ENCODE results near the gene CABS1.

The CABS1 gene

GRCh38 chr4:70372760-70373159 is 38.0 kb downstream of the CABS1 start:
- DNase-seq (ENCODE audit: low read depth, low spot score): no peak
- no peak overlapping the region for H3K27ac ChIP-seq

- DNase-seq (ENCODE audit: low read depth, low spot score): no peak
- H3K27ac ChIP-seq: no peak overlapping the region
Observed at GRCh38 chr4:70380578-70380977, 45.8 kb downstream of the CABS1 start.

GRCh38 chr4:70382691-70383181 is 48.0 kb downstream of the CABS1 start, which contains the start of gene SMR3B:
SMR3B (plus strand) TSS chr4:70383131; CDS start chr4:70384511, 1,380 bp downstream.
- no peak within 1 kb of the TSS for H3K27ac ChIP-seq
- DNase-seq (ENCODE audit: low read depth, low spot score): no peak
